GM18505 (cell line): ENCODE measurements around the gene GABPB2.

Experiments used
- ATAC-seq: cut with Tn5 transposase; IDR thresholded peaks from one replicate; pipeline ENCODE4 v1.9.1; 2021; ENCODE audit not compliant: unreplicated experiment
- POLR2A ChIP-seq: IDR thresholded peaks from 4 replicates; pipeline ENCODE4 v1.6.1; 2011; ENCODE audit warnings: borderline replicate concordance; ENCODE audit not compliant: insufficient read depth, insufficient read length; ENCODE audit errors: extremely low read depth

Gene GABPB2

DNA sequence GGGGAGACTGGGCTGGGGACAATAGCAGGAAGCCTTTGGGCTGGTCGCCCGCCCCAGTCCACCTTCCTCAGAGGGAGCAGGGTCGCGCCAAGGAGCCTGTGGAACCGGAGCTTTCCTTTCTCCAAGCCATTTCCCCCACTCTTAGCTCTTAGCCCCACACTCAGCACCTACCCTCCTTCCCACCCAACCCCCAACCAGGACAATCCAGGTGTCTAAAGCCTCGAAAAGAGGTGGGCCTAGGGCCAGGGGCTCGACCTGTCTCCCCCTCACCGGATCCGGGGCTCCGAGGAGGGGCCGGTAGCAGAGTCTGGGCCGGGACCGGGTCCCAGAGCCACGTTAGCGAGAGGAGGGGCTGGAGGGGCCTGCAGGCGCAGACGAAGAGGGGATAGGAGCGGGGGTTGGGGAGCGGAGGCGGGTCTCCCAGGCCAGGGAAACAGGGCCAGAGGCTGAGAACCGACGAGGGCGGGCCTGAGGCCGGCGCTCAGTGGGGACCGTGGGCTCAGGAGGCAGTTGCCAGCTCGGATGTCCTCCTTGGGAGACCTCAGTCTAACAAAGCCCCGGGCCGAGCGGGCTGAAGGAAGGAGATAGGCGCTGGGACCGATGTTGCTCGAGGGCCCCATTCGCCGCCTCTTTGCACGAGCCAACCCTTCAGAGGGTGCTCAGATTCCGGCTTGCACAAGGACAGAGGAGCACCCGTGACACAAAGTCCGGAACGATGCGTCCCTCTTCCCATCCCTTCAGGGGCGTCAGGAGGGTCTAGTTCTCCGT, 74.9 kb downstream of the GABPB2 start:
- ATAC-seq = no peak
- no peak for TF ChIP-seq POLR2A

DNA sequence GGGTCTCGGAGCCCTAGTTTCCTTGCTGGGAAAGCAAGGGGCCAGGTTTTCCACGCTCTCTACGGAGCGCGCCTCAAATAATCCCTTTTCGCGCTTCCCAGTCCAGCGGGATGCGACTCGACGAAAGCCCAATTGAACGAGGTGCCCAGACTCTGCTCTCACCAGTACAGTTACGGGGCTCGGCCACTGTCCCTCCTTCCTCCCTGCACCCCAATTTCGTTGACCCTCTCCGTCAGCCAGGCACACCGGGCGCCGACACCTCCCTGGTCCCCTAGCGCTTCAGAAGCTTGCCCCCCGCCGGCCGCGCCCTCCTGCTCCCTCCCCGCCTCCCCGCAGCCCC, 75.5 kb downstream of the GABPB2 start:
- peak; percentile 6 for ATAC-seq
- TF ChIP-seq POLR2A = no peak

DNA sequence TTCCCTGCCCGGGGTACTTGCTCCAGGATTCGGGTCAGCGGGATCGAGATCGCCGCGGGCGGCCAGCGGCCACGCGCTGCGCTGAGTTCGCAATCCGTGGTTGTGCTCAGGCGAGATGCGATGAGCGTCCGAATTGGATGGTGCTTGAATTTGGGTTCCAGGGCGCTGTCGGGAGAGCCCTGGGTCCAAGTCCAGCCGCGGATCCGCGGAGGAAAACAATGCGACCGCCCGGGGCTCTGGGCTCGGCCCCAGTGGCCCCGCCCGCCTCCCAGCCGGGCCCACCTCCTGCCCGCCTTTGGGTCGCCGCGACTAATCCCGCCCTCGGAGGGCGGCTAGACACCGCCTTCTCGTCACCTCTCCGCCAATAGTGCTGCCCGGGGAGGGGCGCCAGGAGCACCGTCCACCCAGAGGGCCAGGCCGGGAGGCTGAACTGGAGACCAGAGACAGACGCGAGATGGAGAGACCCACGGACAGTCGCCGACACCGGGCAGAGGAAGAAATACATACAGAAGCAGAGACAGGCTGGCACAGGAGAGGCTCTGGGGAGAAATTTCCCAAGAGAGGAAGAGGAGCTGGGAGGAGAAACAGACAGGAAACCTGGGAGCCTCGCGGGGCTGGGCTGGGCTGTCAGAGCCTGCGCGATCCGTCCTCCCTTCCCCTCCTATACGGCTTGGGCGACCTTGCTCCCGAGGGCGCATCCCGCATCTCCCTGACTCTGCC, 76.0 kb downstream of the GABPB2 start, which contains the start of gene SEMA6C:
SEMA6C (minus strand) TSS at position 220 of the 720 bp plus-strand sequence. CDS start 4,010 bp downstream, outside the sequence.
- peak; percentile 35 for TF ChIP-seq POLR2A
- ATAC-seq = peak; percentile 92

GRCh38 chr1:151147132-151147503, 76.6 kb downstream of the GABPB2 start:
- ATAC-seq = no peak
- TF ChIP-seq POLR2A = no peak

DNA sequence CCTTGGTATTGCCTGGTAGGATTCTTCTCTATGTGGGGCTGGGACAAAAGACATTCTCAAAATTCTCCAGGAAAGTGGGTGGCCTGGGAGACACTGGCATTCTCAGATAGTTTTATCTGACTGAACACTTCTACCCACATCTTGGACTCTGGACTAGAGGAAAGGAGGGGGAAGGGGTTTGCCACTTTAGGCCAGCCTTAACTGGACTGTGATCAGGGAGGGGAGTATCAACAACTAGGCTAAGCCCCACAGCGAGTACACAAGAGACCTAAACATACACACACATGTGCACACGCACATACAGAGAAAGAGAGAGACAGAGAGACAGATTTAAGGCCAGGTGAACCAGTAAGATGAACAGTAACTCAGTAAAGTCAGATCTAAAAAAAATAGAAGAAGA, 77.1 kb downstream of the GABPB2 start:
- no peak for ATAC-seq
- TF ChIP-seq POLR2A = no peak

GRCh38 chr1:151156515-151156819, 85.9 kb downstream of the GABPB2 start, which contains the start of gene TNFAIP8L2:
TNFAIP8L2 (plus strand) TSS chr1:151156649; CDS start chr1:151158698, 2,049 bp downstream.
- ATAC-seq = peak; percentile 53
- TF ChIP-seq POLR2A = peak; percentile 45

- TF ChIP-seq POLR2A = no peak
- ATAC-seq = no peak
These were observed 86.5 kb downstream of the GABPB2 start for GRCh38 chr1:151157067-151157531.

DNA sequence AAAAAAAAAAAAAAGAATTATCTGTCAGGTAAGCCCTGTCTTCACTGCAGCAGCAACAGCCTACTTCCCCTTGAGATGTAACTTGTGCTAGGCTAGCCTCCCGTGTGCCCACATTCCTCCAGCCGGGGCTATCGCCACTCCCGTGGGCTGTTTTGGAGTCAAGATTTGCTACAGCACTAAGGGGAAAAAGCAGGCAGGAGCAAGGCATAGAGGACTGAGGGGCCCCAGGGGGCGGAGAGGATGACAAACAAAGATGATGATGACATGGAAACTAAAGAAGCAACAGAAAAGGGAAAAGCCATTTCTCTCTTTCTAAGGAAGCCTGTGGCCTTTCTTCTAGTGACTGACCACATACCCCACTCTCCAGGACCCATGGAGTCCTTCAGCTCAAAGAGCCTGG, 87.8 kb downstream of the GABPB2 start:
- no peak for ATAC-seq
- TF ChIP-seq POLR2A = no peak

DNA sequence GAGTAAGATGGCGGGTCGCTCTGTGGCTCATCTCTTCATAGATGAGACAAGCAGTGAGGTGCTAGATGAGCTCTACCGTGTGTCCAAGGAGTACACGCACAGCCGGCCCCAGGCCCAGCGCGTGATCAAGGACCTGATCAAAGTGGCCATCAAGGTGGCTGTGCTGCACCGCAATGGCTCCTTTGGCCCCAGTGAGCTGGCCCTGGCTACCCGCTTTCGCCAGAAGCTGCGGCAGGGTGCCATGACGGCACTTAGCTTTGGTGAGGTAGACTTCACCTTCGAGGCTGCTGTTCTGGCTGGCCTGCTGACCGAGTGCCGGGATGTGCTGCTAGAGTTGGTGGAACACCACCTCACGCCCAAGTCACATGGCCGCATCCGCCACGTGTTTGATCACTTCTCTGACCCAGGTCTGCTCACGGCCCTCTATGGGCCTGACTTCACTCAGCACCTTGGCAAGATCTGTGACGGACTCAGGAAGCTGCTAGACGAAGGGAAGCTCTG, 88.2 kb downstream of the GABPB2 start:
- no peak for ATAC-seq
- TF ChIP-seq POLR2A = no peak

DNA sequence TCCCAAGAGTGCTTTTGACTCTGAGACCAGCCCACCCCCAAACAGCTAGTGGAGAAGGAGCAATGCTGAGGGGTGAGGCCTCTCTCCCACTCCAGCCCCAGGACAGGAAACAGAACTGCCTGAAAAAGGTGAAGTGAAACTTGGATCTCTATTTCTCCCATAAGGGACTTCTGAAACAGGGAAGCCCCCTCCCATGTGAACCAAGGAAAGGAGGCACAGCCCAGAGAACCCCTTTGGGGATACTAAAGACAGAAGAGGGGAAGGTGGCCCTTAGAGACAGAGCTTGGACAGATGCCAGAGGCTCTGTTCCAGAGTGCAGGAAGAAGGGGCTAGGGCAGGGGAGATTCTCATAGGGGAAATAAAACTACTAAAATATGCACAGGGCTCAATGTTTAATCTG, 88.8 kb downstream of the GABPB2 start:
- ATAC-seq = no peak

GRCh38 chr1:151164732-151165280, 94.2 kb downstream of the GABPB2 start:
- ATAC-seq = no peak
- no peak for TF ChIP-seq POLR2A

More for the DNA sequence above, 88.8 kb downstream of the GABPB2 start:
- no peak for TF ChIP-seq POLR2A

DNA sequence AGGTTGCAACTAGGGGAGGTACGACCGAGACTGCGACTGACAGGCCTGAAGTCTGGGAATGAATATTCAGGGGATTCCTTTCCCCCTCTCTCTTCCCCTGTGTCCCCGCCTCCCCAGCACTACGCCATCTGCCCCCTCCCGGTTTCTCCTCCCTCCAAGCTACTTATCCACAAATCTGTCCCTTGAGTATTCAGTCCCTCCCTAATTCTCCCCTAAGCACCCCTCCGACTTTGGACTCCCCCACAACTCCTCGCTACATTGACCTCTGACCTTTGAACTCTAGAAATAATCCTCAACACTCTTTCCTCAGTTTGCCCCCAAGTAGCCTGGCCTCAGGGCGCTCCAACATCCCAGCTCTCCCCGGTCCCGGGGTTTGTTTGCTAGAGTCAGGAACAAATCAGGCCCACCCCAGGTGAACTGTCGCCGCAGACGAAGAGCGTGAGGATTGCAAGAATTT, 94.7 kb downstream of the GABPB2 start:
- no peak for TF ChIP-seq POLR2A
- ATAC-seq = no peak

GRCh38 chr1:151165738-151166504, 95.4 kb downstream of the GABPB2 start, which contains the start of the genes LYSMD1 and SCNM1:
LYSMD1 (minus strand) TSS chr1:151165902; CDS start chr1:151165258, 644 bp downstream.
SCNM1 (plus strand) TSS chr1:151166144; CDS start chr1:151166153, 9 bp downstream.
- peak; percentile 83 for ATAC-seq
- TF ChIP-seq POLR2A = peak; percentile 91
